Measurements from ENCODE around the gene NDFIP1. TPM values are rescaled to one million over a fixed set of nuclear protein-coding genes. Genes with fewer than 3 reads are reported as not detected.

The NDFIP1 gene
- total and polyA plus RNA-seq, 2 of the 4 experiments (the other 2 are of a cell fraction), result 7.7 to 15.4 TPM

- Histone ChIP-seq H3K9me3 (ENCODE audit: control insufficient read depth, insufficient read depth, low read length) (no peaks in the 10 kb centered on the region), H3K56ac (ENCODE audit: extremely low read depth, insufficient read depth, low read length) (0 out of 2 replicates have a peak overlapping the region, but pooled peaks have one; percentile 20), H3K79me1 (ENCODE audit: low read depth in 1 of 2, low read length in 2 of 2) (peaks cover 0 to 7% of the 10 kb centered on the region in 2 experiments; a peak in 3 of 4 replicates), H2AFZ (replicated peaks; ENCODE audit: low read length, poor library complexity) (no peak overlapping the region), H3K27ac (ENCODE audit: insufficient read depth, low read length) (peak overlapping the region; percentile 33; the same call in 1 of the 2 replicates), H3K18ac (ENCODE audit: low read depth, low read length) (no peak overlapping the region), H2AK5ac (ENCODE audit: low read depth, low read length) (peak overlapping the region; percentile 55; the same call in 1 of the 2 replicates), H3K4ac (ENCODE audit: low read depth, low read length) (peak overlapping the region; percentile 76), H3K9ac (ENCODE audit: low read depth, low read length) (no peak overlapping the region; the same call in 1 of the 2 replicates), H3K27me3 (ENCODE audit: control insufficient read depth, insufficient read depth, low read length) (no peaks in the 10 kb centered on the region), H2BK120ac (ENCODE audit: low read depth, low read length) (peak overlapping the region; percentile 61), H2BK20ac (ENCODE audit: low read depth, low read length) (peak overlapping the region; percentile 60; the same call in 1 of the 2 replicates), H3K4me1 (ENCODE audit: control insufficient read depth, insufficient read depth, low read length) (peaks cover 5% of the 10 kb centered on the region), H3K14ac (replicated peaks; ENCODE audit: low read depth, low read length) (no peak overlapping the region; the same call in 1 of the 2 replicates), H2BK15ac (ENCODE audit: low read depth, low read length) (no peak overlapping the region; the same call in 2 of the 3 replicates), H4K20me1 (ENCODE audit: insufficient read depth, low read length) (no peaks in the 10 kb centered on the region), H4K5ac (ENCODE audit: low read depth, low read length) (no peak overlapping the region), H3K4me2 (ENCODE audit: low read depth, low read length) (no peak overlapping the region), H2BK5ac (ENCODE audit: low read depth, low read length, poor library complexity, severe bottlenecking) (peak overlapping the region; percentile 94), H3K36me3 (ENCODE audit: control insufficient read depth, insufficient read depth, low read length) (peaks cover 7% of the 10 kb centered on the region), H3K23ac (ENCODE audit: low read depth, low read length) (no peak overlapping the region), H3K9me1 (ENCODE audit: insufficient read depth, low read length) (no peaks in the 10 kb centered on the region; the same call in 1 of the 2 replicates), H3K4me3 (ENCODE audit: insufficient read depth, low read depth, low read length) (no peak overlapping the region), H2AK9ac (replicated peaks; ENCODE audit: low read depth, low read length, poor library complexity) (no peak overlapping the region), H4K91ac (ENCODE audit: insufficient read depth, low read depth, low read length) (no peak overlapping the region), H4K8ac (ENCODE audit: low read depth in 2 of 2, low read length in 2 of 2) (no peak overlapping the region)
- BruUV-seq (replicated peaks), result no TSS peak
- in situ Hi-C loops (cut with MboI; ENCODE audit: low sequenced_read_pairs) (no loop called here), intact Hi-C loops (cut with micrococcal nuclease) (loop anchor here (5.0 to 10.0 kb wide), 2 partner anchors 284 to 462 kb away; no protein-coding TSS in a partner anchor), dilution Hi-C loops (cut with HindIII; ENCODE audit: low sequenced_read_pairs, unreplicated experiment) (no loop called here)
- CTCF ChIA-PET, result no interaction called here
- WGBS, 2 experiments (ENCODE audit: extremely low coverage in 2 of 2, insufficient read length in 1 of 2), result no CpG with 5 or more reads among the region's 8 CpGs
- POLR2A ChIA-PET (ENCODE audit: unreplicated experiment), result no interaction called here
- DNase-seq (no peak), ATAC-seq (ENCODE audit: low read depth) (no peak)
- TF ChIP-seq POLR2A (IDR thresholded peaks at IDR 0.05; ENCODE audit: low read depth, low read length) (no peak), RFX5 (IDR thresholded peaks at IDR 0.05; ENCODE audit: low read depth, low read length) (no peak), CTCF (conservative IDR thresholded peaks at IDR 0.05; ENCODE audit: low read depth, low read length) (no peak), NFE2L2 (IDR thresholded peaks at IDR 0.05; ENCODE audit: low read depth, low read length) (no peak), MAZ (IDR thresholded peaks at IDR 0.05; ENCODE audit: borderline replicate concordance, low read depth, low read length) (no peak), SMC3 (IDR thresholded peaks at IDR 0.05; ENCODE audit: low read depth, low read length) (no peak), MXI1 (IDR thresholded peaks at IDR 0.05; ENCODE audit: borderline replicate concordance, low read depth, low read length) (no peak), FOS (IDR thresholded peaks at IDR 0.05; ENCODE audit: low read depth, low read length) (no peak), RAD21 (IDR thresholded peaks at IDR 0.05; ENCODE audit: low read length) (no peak), ELK1 (IDR thresholded peaks at IDR 0.05; ENCODE audit: borderline replicate concordance, low read depth, low read length) (no peak), BHLHE40 (IDR thresholded peaks at IDR 0.05; ENCODE audit: low read depth, low read length) (no peak), USF2 (IDR thresholded peaks at IDR 0.05; ENCODE audit: low read depth, low read length) (no peak), CEBPB (IDR thresholded peaks at IDR 0.05; ENCODE audit: low read depth, low read length) (no peak), MAFK (IDR thresholded peaks at IDR 0.05; ENCODE audit: low read depth, low read length) (no peak), RCOR1 (IDR thresholded peaks at IDR 0.05; ENCODE audit: insufficient replicate concordance, low read length) (no peak), CHD1 (IDR thresholded peaks at IDR 0.05; ENCODE audit: low read depth, low read length) (no peak)
Observed at GRCh38 chr5:142150431-142150830, 41.9 kb downstream of the NDFIP1 start.
